ENCODE measurements around the gene PRDM9.

PRDM9 gene

GRCh38 chr5:23528677-23529076 lies 21.3 kb downstream of the PRDM9 start:
- DNase-seq, result no peak

- DNase-seq, result no peak
These were observed 23.2 kb downstream of the PRDM9 start for GRCh38 chr5:23530571-23530970.

- no peak for DNase-seq
These were observed 63.6 kb downstream of the PRDM9 start for GRCh38 chr5:23571059-23571458.
